CD14-positive monocyte (primary cell): ENCODE measurements around the gene ZFP36L1. TPM values are rescaled to one million over a fixed set of nuclear protein-coding genes. Genes with fewer than 3 reads are reported as not detected.

Source experiments
- DNase-seq, 3 donors: peaks; one replicate each; pipeline ENCODE4 v3.0.0-alpha.2; 2011 to 2022
- H2AFZ ChIP-seq: 2 replicates; pipeline ENCODE4 v1.6.0; 2012; ENCODE audit warnings: mild to moderate bottlenecking, low read depth, low read length, inconsistent platforms; ENCODE audit not compliant: insufficient read depth, poor library complexity, severe bottlenecking
- H3K27ac ChIP-seq, 2 donors: 1 replicate in 1 of 2; 2 replicates in 1 of 2; pipeline ENCODE4 v1.5.1; 2012 to 2013; ENCODE audit warnings: low read length in 2 of 2, control low read depth in 1 of 2, inconsistent platforms in 1 of 2, low read depth in 1 of 2, mild to moderate bottlenecking in 1 of 2
- H3K27me3 ChIP-seq, 2 donors: one replicate each; pipeline versions ENCODE4 v1.6.0 to v1.6.1; 2011 to 2013; ENCODE audit warnings: low read length in 2 of 2; ENCODE audit not compliant: control insufficient read depth in 2 of 2, insufficient read depth in 2 of 2
- H3K36me3 ChIP-seq, 2 donors: replicated peaks in 1 of 2; 1 replicate in 1 of 2; 2 replicates in 1 of 2; pipeline versions ENCODE4 v1.5.1 to v1.6.1; 2012 to 2013; ENCODE audit warnings: low read length in 2 of 2, control low read depth in 1 of 2, inconsistent platforms in 1 of 2, mild to moderate bottlenecking in 1 of 2; ENCODE audit not compliant: insufficient read depth in 2 of 2, control insufficient read depth in 1 of 2
- H3K4me1 ChIP-seq, 2 donors: 1 replicate in 1 of 2; 2 replicates in 1 of 2; pipeline versions ENCODE4 v1.5.1 to v1.6.1; 2012 to 2013; ENCODE audit warnings: low read length in 2 of 2, control low read depth in 1 of 2, inconsistent platforms in 1 of 2, mild to moderate bottlenecking in 1 of 2, moderate library complexity in 1 of 2; ENCODE audit not compliant: insufficient read depth in 2 of 2, control insufficient read depth in 1 of 2
- H3K4me2 ChIP-seq: replicated peaks from 2 replicates; pipeline ENCODE3; 2012; ENCODE audit warnings: low read length, moderate library complexity, mild to moderate bottlenecking; ENCODE audit not compliant: poor library complexity, severe bottlenecking; ENCODE audit errors: extremely low read depth
- H3K4me3 ChIP-seq, 3 experiments: fragments of 200-600 bp in 1 of 3; sonication (generic) in 1 of 3; replicated peaks in 1 of 3; 1 replicate in 2 of 3; 2 replicates in 1 of 3; pipeline ENCODE4 v1.5.1; 2011 to 2013; ENCODE audit warnings: low read length in 3 of 3, mild to moderate bottlenecking in 3 of 3, control low read depth in 2 of 3, low read depth in 2 of 3, inconsistent platforms in 1 of 3, moderate library complexity in 1 of 3
- H3K79me2 ChIP-seq: 2 replicates; pipeline ENCODE4 v1.6.0; 2012; ENCODE audit warnings: mild to moderate bottlenecking, control low read depth, inconsistent platforms, low read length, moderate library complexity; ENCODE audit not compliant: insufficient read depth
- H3K9ac ChIP-seq: 2 replicates; pipeline ENCODE4 v1.6.0; 2017; ENCODE audit warnings: low read length, mild to moderate bottlenecking; ENCODE audit not compliant: insufficient read depth, poor library complexity, severe bottlenecking
- H3K9me3 ChIP-seq, 2 donors: replicated peaks in 1 of 2; 1 replicate in 1 of 2; 2 replicates in 1 of 2; pipeline versions ENCODE4 v1.5.1 to v1.6.1; 2012 to 2013; ENCODE audit warnings: low read length in 2 of 2, control low read depth in 1 of 2; ENCODE audit not compliant: control insufficient read depth in 1 of 2, insufficient read depth in 1 of 2
- H4K20me1 ChIP-seq: 2 replicates; pipeline ENCODE4 v1.6.0; 2012; ENCODE audit warnings: mild to moderate bottlenecking, low read length, control low read depth, moderate library complexity; ENCODE audit not compliant: insufficient read depth
- H3K27ac Mint-ChIP-seq, 7 donors: one replicate each; pipeline ENCODE4 v1.8.0; 2020; ENCODE audit warnings: mild to moderate bottlenecking in 7 of 7, mixed read lengths in 7 of 7, moderate library complexity in 6 of 7, inconsistent platforms in 2 of 7
- H3K27me3 Mint-ChIP-seq, 3 donors: one replicate each; pipeline ENCODE4 v1.8.0; 2021 to 2022; ENCODE audit warnings: low read depth in 3 of 3, mild to moderate bottlenecking in 3 of 3, mixed read lengths in 3 of 3, moderate library complexity in 3 of 3, inconsistent platforms in 1 of 3
- H3K36me3 Mint-ChIP-seq, 2 donors: one replicate each; pipeline ENCODE4 v1.8.0; 2020; ENCODE audit warnings: mixed read lengths in 2 of 2, inconsistent platforms in 1 of 2, mild to moderate bottlenecking in 1 of 2
- H3K4me1 Mint-ChIP-seq: one replicate; pipeline ENCODE4 v1.8.0; 2020; ENCODE audit warnings: mild to moderate bottlenecking, mixed read lengths
- H3K4me3 Mint-ChIP-seq, 2 donors: one replicate each; pipeline ENCODE4 v1.8.0; 2020; ENCODE audit warnings: mild to moderate bottlenecking in 2 of 2, mixed read lengths in 2 of 2, moderate library complexity in 1 of 2
- H3K9me3 Mint-ChIP-seq, 7 donors: one replicate each; pipeline ENCODE4 v1.8.0; 2020 to 2022; ENCODE audit warnings: mixed read lengths in 7 of 7, mild to moderate bottlenecking in 6 of 7, moderate library complexity in 6 of 7, inconsistent platforms in 2 of 7
- CTCF ChIP-seq: fragments of 200-600 bp; IDR thresholded peaks from one replicate; pipeline ENCODE4 v1.8.0; 2022; ENCODE audit warnings: antibody characterized with exemption, mild to moderate bottlenecking
- WGBS: methylation state at CpG from one replicate; pipeline ENCODE4 v1.1.5; 2013; ENCODE audit warnings: missing lambda C conversion rate; ENCODE audit not compliant: insufficient coverage; 5-methylcytosine and 5-hydroxymethylcytosine counted together
- intact Hi-C, 2 donors: fragments of 100-400 bp; cut with micrococcal nuclease; formaldehyde crosslinking; loops; one replicate each; pipeline versions ENCODE4 v1.15.0 to v1.15.1; 2023
- polyA plus RNA-seq, 3 donors: library from polyadenylated mRNA; depleted of rRNA in 1 of 3; unstranded in 2 of 3; stranded (reverse) in 1 of 3; fragments of 300-500 nt in 2 of 3; fragments of >200 nt in 1 of 3; fragmentation: Illumina TruSeq in 2 of 3; gene quantifications; 1 replicate in 2 of 3; 2 replicates in 1 of 3; pipeline ENCODE4 v1.2.3, GENCODE V29; 2012 to 2021

The ZFP36L1 gene
- polyA plus RNA-seq, 3 donors = 151 to 934 (median 185) TPM

GRCh38 chr14:68748260-68748659 lies 44.6 kb downstream of the ZFP36L1 start:
- peaks cover 0 to 7% of the 10 kb centered on the region in 2 donors for H3K36me3 Mint-ChIP-seq
- TF ChIP-seq CTCF = no peak
- Histone ChIP-seq H3K4me2 (no peak overlapping the region), H2AFZ (no peak overlapping the region), H3K9ac (no peak overlapping the region), H3K36me3 (no peaks in the 10 kb centered on the region), H4K20me1 (no peaks in the 10 kb centered on the region), H3K79me2 (no peaks in the 10 kb centered on the region), H3K9me3 (peaks cover 0 to 7% of the 10 kb centered on the region in 2 donors), H3K4me3 (no peak overlapping the region), H3K27me3 (peaks cover 83 to 99% of the 10 kb centered on the region in 2 donors), H3K27ac (no peak overlapping the region), H3K4me1 (peaks cover 0 to under 1% of the 10 kb centered on the region in 2 donors)
- no peak for DNase-seq
- intact Hi-C loops = loop anchor here in 1 of 2 donors (5.0 kb wide), 1 partner anchor 34 kb away; no protein-coding TSS in a partner anchor
- H3K27ac Mint-ChIP-seq = no peak overlapping the region
- peaks cover 0 to 13% (median 3%) of the 10 kb centered on the region in 7 donors for H3K9me3 Mint-ChIP-seq
- peaks cover 90 to 98% (median 93%) of the 10 kb centered on the region in 3 donors for H3K27me3 Mint-ChIP-seq
- H3K4me1 Mint-ChIP-seq = peaks cover 5% of the 10 kb centered on the region
- H3K4me3 Mint-ChIP-seq = peak overlapping the region in 1 of 2 donors; percentile 83
- 87% methylated on average over 10 of the region's 10 CpGs for WGBS

DNA sequence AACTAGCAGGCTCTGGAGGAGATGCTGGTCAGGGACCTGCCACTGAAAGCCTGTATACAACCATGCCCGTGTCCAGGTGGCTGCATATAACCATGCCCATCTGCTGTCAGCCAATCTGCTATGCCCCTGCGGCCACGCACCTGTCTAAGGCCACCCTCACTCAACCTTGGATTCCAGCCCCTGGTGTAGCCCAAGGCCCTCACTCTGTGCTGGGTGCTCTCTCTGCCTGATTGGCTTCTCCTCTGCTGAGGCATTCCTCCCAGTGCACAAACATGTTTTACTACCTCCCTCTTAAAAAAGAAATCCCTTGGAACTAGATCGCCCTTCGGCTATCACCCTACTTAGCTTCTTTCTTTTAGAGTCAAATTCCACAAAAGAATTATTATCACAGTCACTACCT lies 45.5 kb downstream of the ZFP36L1 start:
- no peak overlapping the region for H3K27ac Mint-ChIP-seq
- peaks cover 81 to 97% of the 10 kb centered on the region in 2 donors for H3K27me3 ChIP-seq
- no peaks in the 10 kb centered on the region for H3K79me2 ChIP-seq
- peaks cover 0 to 7% of the 10 kb centered on the region in 2 donors for H3K9me3 ChIP-seq
- peak overlapping the region in 1 of 2 donors; percentile 64 for H3K4me3 Mint-ChIP-seq
- no peak for TF ChIP-seq CTCF
- peaks cover 90 to 98% (median 90%) of the 10 kb centered on the region in 3 donors for H3K27me3 Mint-ChIP-seq
- H3K9ac ChIP-seq = no peak overlapping the region
- peaks cover 8 to 9% of the 10 kb centered on the region in 2 donors for H3K4me1 ChIP-seq
- no peak overlapping the region for H3K4me3 ChIP-seq
- no peaks in the 10 kb centered on the region for H3K36me3 ChIP-seq
- no peak overlapping the region for H3K4me2 ChIP-seq
- peaks cover 0 to 10% of the 10 kb centered on the region in 2 donors for H3K36me3 Mint-ChIP-seq
- DNase-seq = no peak
- no peaks in the 10 kb centered on the region for H4K20me1 ChIP-seq
- WGBS = 95% methylated on average over 5 of the region's 5 CpGs
- H3K27ac ChIP-seq = no peak overlapping the region
- H3K9me3 Mint-ChIP-seq = peaks cover 0 to 16% (median 3%) of the 10 kb centered on the region in 7 donors
- intact Hi-C loops = loop anchor here in 1 of 2 donors (5.0 kb wide), 1 partner anchor 35 kb away; no protein-coding TSS in a partner anchor
- H2AFZ ChIP-seq = no peak overlapping the region
- H3K4me1 Mint-ChIP-seq = peaks cover 13% of the 10 kb centered on the region
